ES-I3 (cell line): ENCODE measurements around the gene PPP1R16B.
A peak's percentile ranks its signal among the peaks of the same experiment; 100 is the strongest.
"Not testable (repeated sequence)": the region's sequence is repeated elsewhere in the genome, so short reads cannot be mapped to it uniquely, and the experiment has no call there.

Source experiments
- H3K36me3 ChIP-seq: 2 replicates; pipeline ENCODE4 v1.6.1; 2013; ENCODE audit warnings: mild to moderate bottlenecking, low read length, control low read depth, moderate library complexity; ENCODE audit not compliant: insufficient read depth
- H3K4me1 ChIP-seq: 2 replicates; pipeline ENCODE4 v1.6.1; 2013; ENCODE audit warnings: mild to moderate bottlenecking, control low read depth, low read length; ENCODE audit not compliant: insufficient read depth
- H3K9ac ChIP-seq: 2 replicates; pipeline ENCODE4 v1.6.1; 2013; ENCODE audit warnings: low read depth, mild to moderate bottlenecking, low read length, moderate library complexity
- H3K9me3 ChIP-seq: 2 replicates; pipeline ENCODE4 v1.6.1; 2013; ENCODE audit warnings: mild to moderate bottlenecking, low read length, moderate library complexity; ENCODE audit not compliant: control insufficient read depth, insufficient read depth

The PPP1R16B gene

GRCh38 chr20:38957235-38957876, 151.9 kb downstream of the PPP1R16B start:
- no peaks in the 10 kb centered on the region for H3K9me3 ChIP-seq
- no peaks in the 10 kb centered on the region; the same call in 1 of the 2 replicates for H3K36me3 ChIP-seq
- no peak overlapping the region for H3K9ac ChIP-seq

GRCh38 chr20:38957915-38958485, 152.5 kb downstream of the PPP1R16B start:
- Histone ChIP-seq H3K36me3 (no peaks in the 10 kb centered on the region; the same call in 1 of the 2 replicates), H3K9ac (no peak overlapping the region), H3K9me3 (no peaks in the 10 kb centered on the region), H3K4me1 (0 out of 2 replicates have a peak, but pooled peaks cover 6% of the 10 kb centered on the region)

More at GRCh38 chr20:38957235-38957876, 151.9 kb downstream of the PPP1R16B start:
- 0 out of 2 replicates have a peak, but pooled peaks cover 6% of the 10 kb centered on the region for H3K4me1 ChIP-seq

GRCh38 chr20:38960187-38960687, 154.7 kb downstream of the PPP1R16B start:
- H3K36me3 ChIP-seq, H3K9ac ChIP-seq, H3K4me1 ChIP-seq, H3K9me3 ChIP-seq: not testable (repeated sequence)

- H3K36me3 ChIP-seq = no peaks in the 10 kb centered on the region; the same call in 1 of the 2 replicates
- 0 out of 2 replicates have a peak, but pooled peaks cover 6% of the 10 kb centered on the region for H3K4me1 ChIP-seq
- peak overlapping the region; percentile 70 for H3K9ac ChIP-seq
- no peaks in the 10 kb centered on the region for H3K9me3 ChIP-seq
Observed at GRCh38 chr20:38961530-38962043, 156.1 kb downstream of the PPP1R16B start.

GRCh38 chr20:38962044-38962927, 156.8 kb downstream of the PPP1R16B start, which contains the start of gene DHX35:
TSS of gene DHX35 (plus strand) at chr20:38962344. CDS start at chr20:38962368, 24 bp downstream.
- H3K36me3 ChIP-seq = no peaks in the 10 kb centered on the region; the same call in 1 of the 2 replicates
- H3K4me1 ChIP-seq = 0 out of 2 replicates have a peak, but pooled peaks cover 6% of the 10 kb centered on the region
- H3K9me3 ChIP-seq = no peaks in the 10 kb centered on the region
- H3K9ac ChIP-seq = peak within 1 kb of the TSS; percentile 70

GRCh38 chr20:38962928-38963401, 157.5 kb downstream of the PPP1R16B start:
- Histone ChIP-seq H3K4me1 (0 out of 2 replicates have a peak, but pooled peaks cover 6% of the 10 kb centered on the region), H3K36me3 (no peaks in the 10 kb centered on the region; the same call in 1 of the 2 replicates), H3K9ac (peak overlapping the region; percentile 70), H3K9me3 (no peaks in the 10 kb centered on the region)

GRCh38 chr20:38963745-38964144, 158.2 kb downstream of the PPP1R16B start:
- Histone ChIP-seq H3K4me1 (0 out of 2 replicates have a peak, but pooled peaks cover 6% of the 10 kb centered on the region), H3K9me3 (no peaks in the 10 kb centered on the region), H3K9ac (no peak overlapping the region), H3K36me3 (no peaks in the 10 kb centered on the region; the same call in 1 of the 2 replicates)

- no peak overlapping the region for H3K9ac ChIP-seq
Observed at GRCh38 chr20:38965264-38965663, 159.8 kb downstream of the PPP1R16B start.

GRCh38 chr20:38968090-38968489, 162.6 kb downstream of the PPP1R16B start:
- no peak overlapping the region for H3K9ac ChIP-seq
- H3K4me1 ChIP-seq = no peaks in the 10 kb centered on the region
- no peaks in the 10 kb centered on the region; the same call in 1 of the 2 replicates for H3K36me3 ChIP-seq
- H3K9me3 ChIP-seq = no peaks in the 10 kb centered on the region

More at GRCh38 chr20:38965264-38965663, 159.8 kb downstream of the PPP1R16B start:
- Histone ChIP-seq H3K36me3 (no peaks in the 10 kb centered on the region; the same call in 1 of the 2 replicates), H3K9me3 (no peaks in the 10 kb centered on the region), H3K4me1 (0 out of 2 replicates have a peak, but pooled peaks cover 6% of the 10 kb centered on the region)

- H3K9me3 ChIP-seq = no peaks in the 10 kb centered on the region
- no peak overlapping the region for H3K9ac ChIP-seq
- no peaks in the 10 kb centered on the region; the same call in 1 of the 2 replicates for H3K36me3 ChIP-seq
- H3K4me1 ChIP-seq = no peaks in the 10 kb centered on the region
Observed at GRCh38 chr20:38969708-38970107, 164.2 kb downstream of the PPP1R16B start.

GRCh38 chr20:38970302-38970701, 164.8 kb downstream of the PPP1R16B start:
- no peak overlapping the region for H3K9ac ChIP-seq
- H3K4me1 ChIP-seq = no peaks in the 10 kb centered on the region
- H3K9me3 ChIP-seq = no peaks in the 10 kb centered on the region
- H3K36me3 ChIP-seq = no peaks in the 10 kb centered on the region; the same call in 1 of the 2 replicates
